Effector memory CD8-positive, alpha-beta T cell (primary cell): Measurements from ENCODE around the gene NOMO2.
"Not testable (repeated sequence)": the region's sequence is repeated elsewhere in the genome, so short reads cannot be mapped to it uniquely, and the experiment has no call there.

ENCODE experiments used
- ATAC-seq: fragments of 150-1000 bp; cut with Tn5 transposase; replicated peaks from 2 replicates; pipeline ENCODE4 v1.10.0; 2021; ENCODE audit warnings: mild to moderate bottlenecking, moderate library complexity
- DNase-seq, 3 experiments: peaks; one replicate each; pipeline ENCODE4 v3.0.0; 2021
- H3K27ac Mint-ChIP-seq, 2 donors: one replicate each; pipeline ENCODE4 v1.8.0; 2022; ENCODE audit warnings: mild to moderate bottlenecking in 2 of 2, mixed read lengths in 2 of 2, moderate library complexity in 2 of 2
- H3K27me3 Mint-ChIP-seq, 2 donors: one replicate each; pipeline ENCODE4 v1.8.0; 2022; ENCODE audit warnings: mixed read lengths in 2 of 2
- H3K36me3 Mint-ChIP-seq: one replicate; pipeline ENCODE4 v1.8.0; 2022; ENCODE audit warnings: mild to moderate bottlenecking, moderate library complexity, mixed read lengths; ENCODE audit not compliant: insufficient read depth
- H3K4me1 Mint-ChIP-seq, 2 donors: one replicate each; pipeline ENCODE4 v1.8.0; 2022; ENCODE audit warnings: low read depth in 2 of 2, mixed read lengths in 2 of 2
- H3K4me3 Mint-ChIP-seq, 2 donors: one replicate each; pipeline ENCODE4 v1.8.0; 2022; ENCODE audit warnings: mild to moderate bottlenecking in 2 of 2, mixed read lengths in 2 of 2, moderate library complexity in 2 of 2
- H3K9me3 Mint-ChIP-seq, 2 donors: one replicate each; pipeline ENCODE4 v1.8.0; 2022; ENCODE audit warnings: mixed read lengths in 2 of 2

The NOMO2 gene

DNA sequence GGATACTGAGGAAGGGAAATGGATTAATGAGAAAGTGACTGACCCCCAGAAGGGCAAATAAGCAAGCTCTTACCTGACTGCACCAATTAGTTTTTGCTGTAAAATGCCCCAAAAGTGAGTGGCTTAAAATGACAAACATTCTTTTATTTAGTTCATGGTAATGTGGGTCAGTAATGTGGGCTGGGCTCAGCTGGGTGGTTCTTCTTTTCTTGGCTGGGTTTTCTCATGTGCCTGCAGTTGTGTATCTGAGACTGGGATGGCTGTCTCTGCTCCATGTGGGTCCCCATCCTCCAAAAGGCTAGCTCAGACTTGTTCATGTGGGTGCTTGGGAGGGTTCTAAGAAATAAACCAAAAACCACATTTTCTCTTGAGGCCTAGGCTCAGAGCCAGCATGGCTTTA lies 29.5 kb upstream of the NOMO2 start:
- H3K36me3 Mint-ChIP-seq, H3K27ac Mint-ChIP-seq, DNase-seq, H3K4me3 Mint-ChIP-seq, H3K4me1 Mint-ChIP-seq, ATAC-seq, H3K9me3 Mint-ChIP-seq: not testable (repeated sequence)
- peaks cover 0 to 12% of the 10 kb centered on the region in 2 donors for H3K27me3 Mint-ChIP-seq

DNA sequence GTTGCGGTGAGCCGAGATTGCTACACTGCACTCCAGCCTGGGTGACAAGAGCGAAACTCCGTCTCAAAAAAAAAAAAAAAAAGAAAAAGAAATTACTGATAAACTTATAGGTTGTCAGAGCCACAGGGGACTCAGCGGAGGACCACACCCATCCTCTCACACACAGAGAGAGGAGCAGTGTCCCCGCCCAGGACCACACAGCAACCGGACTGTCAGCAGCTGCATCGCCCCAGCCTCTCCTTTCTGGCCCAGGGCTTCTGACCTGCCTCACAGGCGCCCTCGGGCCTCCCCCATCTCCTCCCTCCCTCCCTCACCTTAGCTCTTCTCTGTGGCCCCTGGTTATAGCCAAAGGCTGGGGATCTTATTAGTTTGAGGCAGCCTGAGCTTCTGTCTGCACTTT lies 27.9 kb upstream of the NOMO2 start:
- H3K27ac Mint-ChIP-seq, H3K36me3 Mint-ChIP-seq, ATAC-seq, H3K27me3 Mint-ChIP-seq, DNase-seq, H3K9me3 Mint-ChIP-seq, H3K4me3 Mint-ChIP-seq, H3K4me1 Mint-ChIP-seq: not testable (repeated sequence)

DNA sequence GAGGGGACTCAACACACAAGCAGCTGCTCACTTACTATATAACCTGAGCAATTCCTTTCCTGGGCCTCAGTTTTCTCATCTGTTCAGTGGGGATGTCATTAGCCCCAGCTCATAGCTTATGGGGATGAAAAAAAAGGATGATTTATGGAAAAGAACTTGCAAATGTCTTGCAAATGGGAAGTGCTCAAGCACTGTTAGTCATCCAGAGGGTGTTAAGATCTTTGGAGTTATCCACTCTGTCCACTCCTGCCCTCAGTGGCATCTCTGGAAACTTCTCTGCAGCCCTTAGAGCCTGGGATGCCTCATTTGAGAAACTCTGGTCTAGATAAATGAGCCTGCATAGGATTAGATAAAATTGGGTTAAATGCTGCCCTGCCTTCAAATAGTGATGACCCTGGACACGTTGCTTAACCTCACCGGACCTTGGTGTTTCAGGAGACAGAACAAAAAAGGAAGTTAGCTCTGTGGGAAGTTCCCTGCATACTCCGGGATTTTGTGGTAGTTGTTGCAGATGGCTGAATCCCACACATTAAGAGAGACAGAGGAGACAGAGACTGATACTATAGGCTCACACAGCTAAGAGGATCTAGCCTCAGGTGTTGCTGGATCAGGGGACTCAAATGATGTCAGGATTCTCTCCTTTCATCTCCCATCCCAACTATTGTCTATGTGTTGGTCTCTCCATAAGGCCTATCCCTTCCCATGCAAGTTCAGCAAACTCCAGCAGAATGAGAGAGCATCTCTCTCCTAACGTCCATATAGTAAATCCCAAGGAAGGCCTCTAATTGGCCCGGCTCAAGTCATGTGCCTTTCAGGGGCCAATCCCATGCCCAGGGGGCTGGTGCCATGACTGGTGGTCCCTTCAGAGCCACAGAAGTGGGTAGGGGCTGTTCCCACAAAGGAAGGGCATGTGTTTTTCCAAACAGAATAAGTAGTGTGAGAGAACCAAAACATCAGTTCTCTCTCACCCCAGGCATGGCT lies 25.0 kb upstream of the NOMO2 start:
- not testable (repeated sequence) for ATAC-seq, H3K9me3 Mint-ChIP-seq, H3K36me3 Mint-ChIP-seq, H3K27me3 Mint-ChIP-seq, H3K4me1 Mint-ChIP-seq, H3K4me3 Mint-ChIP-seq, H3K27ac Mint-ChIP-seq, DNase-seq

DNA sequence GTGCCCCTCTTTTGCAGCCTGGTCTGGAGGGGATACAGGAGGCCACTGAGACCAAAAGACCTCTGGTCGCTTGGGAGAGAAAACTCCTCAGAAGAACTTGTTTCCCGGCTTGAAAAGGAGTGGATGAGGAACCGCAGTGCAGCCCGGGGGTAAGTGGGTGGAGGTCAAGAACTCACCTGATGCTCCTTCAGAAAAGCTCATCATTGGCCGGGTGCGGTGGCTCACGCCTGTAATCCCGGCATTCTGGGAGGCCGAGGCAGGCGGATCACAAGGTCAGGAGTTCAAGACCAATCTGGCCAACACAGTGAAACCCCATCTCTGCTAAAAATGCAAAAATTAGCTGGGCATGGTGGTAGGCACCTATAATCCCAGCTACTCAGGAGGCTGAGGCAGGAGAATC lies 23.9 kb upstream of the NOMO2 start:
- H3K36me3 Mint-ChIP-seq, H3K4me1 Mint-ChIP-seq, DNase-seq, ATAC-seq, H3K4me3 Mint-ChIP-seq, H3K9me3 Mint-ChIP-seq, H3K27me3 Mint-ChIP-seq, H3K27ac Mint-ChIP-seq: not testable (repeated sequence)

DNA sequence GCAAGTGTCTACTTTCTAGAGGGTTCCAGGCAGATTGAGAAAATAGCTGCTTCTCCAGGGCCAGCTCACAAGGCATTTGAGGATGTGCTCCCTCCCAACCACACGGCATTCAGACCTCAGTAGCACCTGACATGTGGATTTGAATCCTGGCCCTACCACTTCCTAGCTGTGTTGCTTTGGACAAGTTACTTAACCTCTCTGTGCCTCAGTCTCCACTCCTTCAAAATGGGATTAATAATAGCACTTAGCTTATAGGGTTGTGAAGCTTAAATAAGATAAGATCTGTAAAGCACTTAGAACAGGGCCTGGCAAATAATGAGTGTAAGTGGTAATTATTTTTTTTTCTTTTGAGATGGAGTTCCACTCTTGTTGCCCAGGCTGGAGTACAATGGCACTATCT lies 21.0 kb upstream of the NOMO2 start:
- Mint-ChIP-seq H3K4me3 (no peak overlapping the region), H3K36me3 (no peaks in the 10 kb centered on the region), H3K27ac (no peak overlapping the region), H3K9me3 (no peaks in the 10 kb centered on the region), H3K4me1 (no peaks in the 10 kb centered on the region), H3K27me3 (no peaks in the 10 kb centered on the region)
- DNase-seq = no peak
- ATAC-seq = no peak

DNA sequence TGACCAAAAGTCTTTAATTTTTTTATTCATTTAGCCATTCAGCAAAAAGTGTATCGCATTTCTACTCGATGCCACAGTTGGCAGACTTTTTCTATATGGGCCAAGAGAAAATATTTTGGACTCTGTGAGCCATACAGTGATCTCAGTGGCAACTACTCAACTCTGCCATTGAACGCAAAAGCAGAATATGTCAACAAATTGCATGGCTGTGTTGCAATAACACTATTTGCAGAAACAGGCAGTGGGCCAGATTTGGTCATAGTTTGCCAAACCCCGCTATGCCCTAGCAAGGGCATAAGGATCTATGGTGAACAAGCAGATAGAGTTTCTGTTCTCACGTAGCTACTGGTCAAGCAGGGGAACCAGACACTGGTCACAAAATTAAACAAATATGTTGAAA lies 18.5 kb upstream of the NOMO2 start:
- H3K36me3 Mint-ChIP-seq, H3K4me1 Mint-ChIP-seq, H3K4me3 Mint-ChIP-seq, H3K27me3 Mint-ChIP-seq, ATAC-seq, H3K9me3 Mint-ChIP-seq, DNase-seq, H3K27ac Mint-ChIP-seq: not testable (repeated sequence)

DNA sequence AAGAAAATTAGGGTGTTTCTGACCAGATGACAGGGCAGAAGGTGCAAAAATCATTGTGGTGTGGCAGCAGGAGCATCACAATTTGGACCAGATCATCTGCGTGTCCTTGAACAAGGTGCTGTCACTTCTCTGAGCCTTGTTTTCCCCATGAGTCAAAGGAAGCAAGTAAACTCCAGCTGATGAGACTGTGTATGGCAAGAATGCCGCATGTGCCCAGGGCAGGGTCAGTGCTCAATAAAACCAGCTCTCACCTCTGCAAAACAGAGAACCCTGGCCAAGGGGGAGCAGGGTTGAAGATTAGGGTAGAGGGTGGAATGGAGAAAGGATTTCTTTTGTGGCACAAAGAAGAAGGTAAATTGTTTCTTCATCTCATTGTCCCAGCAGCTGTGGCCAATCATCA lies 17.4 kb upstream of the NOMO2 start:
- not testable (repeated sequence) for ATAC-seq, H3K4me1 Mint-ChIP-seq, H3K36me3 Mint-ChIP-seq, H3K27me3 Mint-ChIP-seq, DNase-seq, H3K27ac Mint-ChIP-seq, H3K9me3 Mint-ChIP-seq, H3K4me3 Mint-ChIP-seq

DNA sequence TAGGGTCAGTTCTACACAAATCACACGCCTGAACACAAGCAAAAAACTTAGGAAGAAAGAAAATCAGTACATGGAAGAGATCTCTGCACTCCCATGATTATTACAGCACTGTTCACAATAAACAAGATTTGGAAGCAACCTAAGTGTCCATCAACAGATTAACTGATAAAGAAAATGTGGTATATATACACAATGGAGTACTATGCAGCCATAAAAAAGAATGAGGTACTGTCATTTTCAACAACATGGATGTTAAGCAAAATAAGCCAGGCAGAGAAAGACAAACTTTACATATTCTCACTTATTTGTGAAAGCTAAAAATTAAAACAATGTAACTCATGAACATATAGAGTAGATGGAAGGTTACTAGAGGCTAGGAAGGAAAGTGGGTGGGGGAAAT lies 16.0 kb upstream of the NOMO2 start:
- not testable (repeated sequence) for H3K9me3 Mint-ChIP-seq, H3K4me1 Mint-ChIP-seq, DNase-seq, ATAC-seq, H3K27ac Mint-ChIP-seq, H3K4me3 Mint-ChIP-seq, H3K27me3 Mint-ChIP-seq, H3K36me3 Mint-ChIP-seq

DNA sequence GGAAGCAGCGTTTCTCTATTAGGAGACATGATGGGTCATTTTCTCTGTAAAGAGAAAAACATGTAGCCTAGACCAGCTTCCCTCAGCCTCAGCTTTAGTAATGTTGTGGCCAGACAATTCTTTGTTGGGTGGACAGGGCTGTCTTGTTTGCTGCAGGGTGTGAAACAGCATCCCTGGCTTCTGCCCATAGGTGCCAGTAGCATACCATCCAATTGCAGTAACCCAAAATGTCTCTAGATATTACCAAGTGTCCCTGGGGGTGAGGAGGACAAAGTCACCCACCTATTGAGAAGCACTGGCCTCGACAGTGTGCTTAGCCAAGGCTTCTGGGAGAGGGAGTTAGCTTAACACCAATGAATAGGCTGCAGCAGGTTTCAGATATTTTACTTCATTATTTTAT lies 14.0 kb upstream of the NOMO2 start:
- not testable (repeated sequence) for H3K4me1 Mint-ChIP-seq, H3K27ac Mint-ChIP-seq, H3K4me3 Mint-ChIP-seq, DNase-seq, H3K36me3 Mint-ChIP-seq, H3K9me3 Mint-ChIP-seq, H3K27me3 Mint-ChIP-seq, ATAC-seq

DNA sequence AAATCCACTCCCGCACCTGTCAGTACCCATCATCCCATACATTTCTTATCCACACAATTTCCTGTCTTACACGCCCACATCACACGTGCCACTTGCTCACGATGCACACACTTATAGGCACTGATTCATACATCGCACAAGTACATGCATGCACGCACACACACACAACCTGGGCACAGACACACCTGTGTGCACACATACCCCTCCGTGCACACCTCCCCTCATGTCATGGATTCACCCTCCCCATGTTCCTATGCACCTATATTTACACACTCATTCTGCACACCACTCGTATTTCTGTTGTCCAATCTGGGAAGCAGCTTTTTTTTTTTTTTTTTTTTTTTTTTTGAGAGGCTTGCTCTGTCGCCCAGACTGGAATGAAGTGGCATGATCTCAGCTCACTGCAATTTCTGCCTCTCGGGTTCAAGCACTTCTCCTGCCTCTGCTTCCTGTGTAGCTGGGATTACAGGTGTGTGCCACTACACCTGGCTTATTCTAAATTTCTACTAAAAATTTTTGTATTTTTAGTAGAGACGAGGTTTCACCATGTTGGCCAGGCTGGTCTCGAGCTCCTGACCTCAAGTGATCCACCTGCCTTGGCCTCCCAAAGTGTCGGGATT lies 13.5 kb upstream of the NOMO2 start:
- not testable (repeated sequence) for H3K27me3 Mint-ChIP-seq, H3K27ac Mint-ChIP-seq, H3K36me3 Mint-ChIP-seq, H3K4me1 Mint-ChIP-seq, ATAC-seq, H3K9me3 Mint-ChIP-seq, DNase-seq, H3K4me3 Mint-ChIP-seq

DNA sequence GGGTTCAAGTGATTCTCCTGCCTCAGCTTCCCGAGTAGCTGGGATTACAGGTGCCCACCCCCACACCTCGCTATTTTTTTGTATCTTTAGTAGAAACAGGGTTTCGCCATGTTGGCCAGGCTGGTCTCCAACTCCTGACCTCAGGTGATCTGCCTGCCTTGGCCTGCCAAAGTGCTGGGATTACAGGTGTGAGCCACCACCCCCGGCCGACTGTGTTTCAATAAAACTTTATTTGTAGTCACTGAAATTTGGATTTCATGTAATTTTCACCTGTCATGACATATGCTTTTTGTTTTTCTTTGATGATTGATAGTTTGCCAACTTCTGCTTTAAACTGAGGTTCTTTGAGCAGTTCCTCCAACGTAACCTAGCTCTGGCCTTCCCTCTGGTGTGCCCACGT lies 12.0 kb upstream of the NOMO2 start:
- H3K4me3 Mint-ChIP-seq, H3K27ac Mint-ChIP-seq, H3K27me3 Mint-ChIP-seq, H3K9me3 Mint-ChIP-seq, DNase-seq, H3K4me1 Mint-ChIP-seq, H3K36me3 Mint-ChIP-seq, ATAC-seq: not testable (repeated sequence)

DNA sequence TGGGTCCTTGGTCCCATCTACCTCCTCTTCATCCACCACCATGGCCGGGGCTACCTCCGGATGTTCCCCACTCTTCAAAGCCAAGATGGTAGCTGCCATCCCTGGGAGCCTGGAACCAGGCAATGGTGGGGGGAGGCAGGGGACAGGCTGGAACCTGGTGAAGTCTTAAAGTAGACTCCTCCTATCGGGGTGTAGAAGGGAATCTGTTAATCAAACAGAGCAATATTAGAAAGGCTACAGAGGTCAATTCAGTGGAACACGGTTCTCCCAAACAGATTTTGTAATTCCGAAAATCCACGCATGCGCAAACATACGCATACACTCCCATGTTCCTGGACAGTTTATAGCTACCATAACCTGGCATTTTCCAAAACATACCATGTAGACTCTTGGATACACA lies 11.1 kb upstream of the NOMO2 start:
- not testable (repeated sequence) for H3K4me1 Mint-ChIP-seq, ATAC-seq, H3K4me3 Mint-ChIP-seq, H3K9me3 Mint-ChIP-seq, H3K27me3 Mint-ChIP-seq, H3K27ac Mint-ChIP-seq, DNase-seq, H3K36me3 Mint-ChIP-seq

DNA sequence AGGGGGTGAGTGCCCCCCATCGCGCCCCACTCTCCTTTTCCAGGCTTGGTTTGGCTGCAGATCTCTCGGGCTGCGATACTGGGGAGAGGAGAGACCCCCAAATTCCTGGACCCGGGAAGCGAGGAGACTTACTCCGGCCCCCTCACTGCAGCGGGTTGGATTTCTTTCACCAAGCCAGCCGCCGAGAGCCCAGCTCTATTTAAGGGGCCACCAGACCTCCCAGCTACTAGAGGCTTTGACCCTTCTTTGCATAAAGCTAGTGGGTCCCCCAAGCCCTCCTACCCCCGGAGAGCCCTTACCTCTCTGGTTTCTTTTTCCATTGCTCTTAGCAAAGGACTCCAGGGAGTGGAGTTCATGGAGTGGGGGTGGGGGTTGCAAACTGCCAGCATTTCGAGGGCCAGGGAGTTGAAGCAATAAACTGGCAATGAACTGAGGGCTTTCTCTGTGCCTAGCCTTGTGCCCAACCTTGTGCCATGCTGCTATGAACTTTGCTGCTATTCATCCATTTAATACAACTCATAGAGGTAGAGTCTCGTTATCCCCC lies 9.5 kb upstream of the NOMO2 start:
- H3K36me3 Mint-ChIP-seq, H3K27me3 Mint-ChIP-seq, DNase-seq, ATAC-seq, H3K27ac Mint-ChIP-seq, H3K4me3 Mint-ChIP-seq, H3K4me1 Mint-ChIP-seq, H3K9me3 Mint-ChIP-seq: not testable (repeated sequence)
